RPMI8226 (cell line): ENCODE measurements around the gene RPS19BP1.
"Not testable (repeated sequence)": the region's sequence is repeated elsewhere in the genome, so short reads cannot be mapped to it uniquely, and the experiment has no call there.

Experiments
- DNase-seq: peaks from one replicate; pipeline ENCODE4 v3.0.0-alpha.2; 2015

Gene RPS19BP1

DNA sequence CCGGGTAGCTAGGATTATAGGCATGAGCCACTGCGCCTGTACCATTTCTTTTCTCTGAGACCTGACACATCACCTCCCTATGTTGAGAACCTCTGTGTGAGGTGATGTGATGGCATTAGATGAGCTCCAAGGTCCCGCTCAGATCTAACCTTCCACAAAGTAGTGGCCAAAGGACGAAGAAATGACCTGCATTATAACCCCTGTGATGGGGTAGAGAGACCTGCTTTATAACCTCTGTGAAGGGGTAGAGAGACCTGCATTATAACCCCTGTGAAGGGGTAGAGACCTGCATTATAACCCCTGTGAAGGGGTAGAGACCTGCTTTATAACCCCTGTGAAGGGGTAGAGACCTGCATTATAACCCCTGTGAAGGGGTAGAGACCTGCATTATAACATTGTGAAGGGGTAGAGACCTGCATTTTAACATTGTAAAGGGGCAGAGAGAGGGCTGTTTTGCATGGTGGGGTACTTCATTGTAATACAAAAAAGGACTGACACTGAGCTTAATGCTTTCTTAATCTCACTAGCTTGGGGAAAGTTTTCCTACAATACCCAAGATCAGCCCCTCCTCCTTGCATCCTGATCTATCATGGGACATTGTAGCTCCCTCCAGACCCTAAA is 21.9 kb downstream of the RPS19BP1 start:
- no peak for DNase-seq

DNA sequence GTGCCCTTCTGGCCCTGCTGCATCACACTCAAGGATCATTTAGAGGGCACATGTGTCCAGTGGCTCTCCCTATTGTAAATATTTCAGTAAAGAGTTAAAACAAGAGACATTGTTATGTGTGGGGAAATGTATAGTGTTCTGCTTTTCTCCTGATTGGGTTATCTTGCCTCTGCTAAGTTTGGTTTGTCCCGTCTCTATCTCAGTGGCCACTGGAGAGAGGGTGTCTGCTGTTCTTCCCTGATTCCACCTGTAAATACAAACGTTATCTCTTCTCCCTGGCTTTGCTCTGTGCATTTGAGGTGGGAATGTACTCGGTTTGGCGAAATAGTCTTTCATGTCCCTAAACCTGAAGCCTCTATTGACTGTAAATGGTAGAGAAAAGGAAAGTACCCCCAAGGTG is 24.2 kb downstream of the RPS19BP1 start:
- DNase-seq: no peak

DNA sequence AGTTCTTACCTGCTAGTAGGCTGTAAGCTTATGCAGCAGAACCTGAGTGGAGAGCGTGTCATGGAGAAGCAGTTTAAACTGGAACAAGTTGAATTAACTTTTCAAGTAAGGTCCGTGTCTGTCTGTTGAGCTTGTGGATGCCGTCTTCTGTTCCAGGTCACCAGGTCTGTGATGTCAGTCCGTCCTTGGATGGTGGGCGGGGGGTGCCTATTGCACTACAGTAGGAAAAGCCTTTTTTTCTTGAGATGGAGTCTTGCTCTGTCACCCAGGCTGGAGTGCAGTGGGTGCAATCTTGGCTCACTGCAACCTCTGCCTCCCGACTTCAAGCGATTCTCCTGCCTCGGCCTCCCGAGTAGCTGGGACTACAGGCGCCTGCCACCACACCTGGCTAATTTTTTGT is 25.5 kb downstream of the RPS19BP1 start:
- not testable (repeated sequence) for DNase-seq

DNA sequence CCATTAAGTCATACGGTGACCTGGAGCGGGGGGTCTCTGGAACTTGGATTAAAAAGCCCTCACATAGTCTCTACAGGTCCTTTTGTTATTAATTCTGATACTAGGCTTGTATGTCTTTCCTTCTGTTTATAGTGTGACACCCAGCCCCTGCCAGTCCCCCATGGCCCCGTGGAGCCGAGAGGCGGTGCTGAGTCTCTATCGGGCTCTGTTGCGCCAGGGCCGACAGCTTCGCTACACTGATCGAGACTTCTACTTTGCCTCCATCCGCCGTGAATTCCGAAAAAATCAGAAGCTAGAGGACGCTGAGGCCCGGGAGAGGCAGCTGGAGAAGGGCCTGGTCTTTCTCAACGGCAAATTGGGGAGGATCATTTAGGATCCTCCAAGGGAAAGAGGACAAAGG is 28.5 kb downstream of the RPS19BP1 start:
- no peak for DNase-seq

DNA sequence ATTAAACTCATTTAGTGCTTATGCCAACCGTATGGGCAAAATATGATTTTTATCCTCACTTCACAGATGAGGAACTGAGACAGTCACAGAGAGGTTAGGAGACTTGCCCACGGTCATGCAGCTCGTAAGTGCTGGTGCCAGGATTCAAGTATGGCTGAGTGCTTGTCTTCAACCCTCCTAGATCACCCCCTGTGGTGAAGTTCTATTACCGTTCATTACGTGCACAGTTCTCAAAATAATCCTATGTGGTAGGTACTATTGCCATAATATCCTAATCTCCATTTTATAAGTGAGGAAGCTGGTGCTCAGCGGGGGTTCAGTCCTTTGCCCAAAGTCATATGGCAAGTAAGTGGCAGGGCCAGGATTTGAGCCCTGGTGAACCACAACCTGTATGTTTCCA is 28.9 kb downstream of the RPS19BP1 start:
- peak; percentile 47 for DNase-seq

DNA sequence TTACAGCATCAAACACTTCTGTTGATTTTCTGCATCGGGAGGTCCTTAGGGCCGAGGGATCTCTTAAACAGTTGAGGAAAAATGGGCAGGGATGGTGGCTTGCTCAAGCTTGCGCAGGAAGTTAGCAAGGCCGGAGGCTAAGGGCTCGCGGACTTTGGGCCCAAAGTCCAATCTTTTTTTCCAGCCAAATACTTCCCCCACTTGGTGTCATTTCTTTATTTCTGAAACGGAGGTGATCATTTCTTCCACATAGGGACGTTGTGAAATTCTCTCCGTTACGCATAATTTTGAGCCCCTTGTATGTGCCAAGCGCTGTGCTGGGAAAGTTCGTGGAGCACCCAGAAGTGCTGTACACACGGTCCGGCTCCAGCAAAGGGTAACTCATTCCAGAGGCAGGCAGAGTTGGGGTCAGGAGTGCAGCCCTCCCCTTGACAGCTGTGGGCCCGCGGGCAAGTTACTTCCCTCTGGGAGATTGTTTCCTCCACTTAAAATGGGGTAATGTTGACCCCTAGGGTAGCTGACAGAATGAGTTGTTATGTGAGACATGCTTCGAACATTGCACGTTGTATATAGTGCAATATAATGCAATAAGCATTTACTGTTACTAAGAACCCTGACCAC is 29.6 kb downstream of the RPS19BP1 start:
- no peak for DNase-seq

DNA sequence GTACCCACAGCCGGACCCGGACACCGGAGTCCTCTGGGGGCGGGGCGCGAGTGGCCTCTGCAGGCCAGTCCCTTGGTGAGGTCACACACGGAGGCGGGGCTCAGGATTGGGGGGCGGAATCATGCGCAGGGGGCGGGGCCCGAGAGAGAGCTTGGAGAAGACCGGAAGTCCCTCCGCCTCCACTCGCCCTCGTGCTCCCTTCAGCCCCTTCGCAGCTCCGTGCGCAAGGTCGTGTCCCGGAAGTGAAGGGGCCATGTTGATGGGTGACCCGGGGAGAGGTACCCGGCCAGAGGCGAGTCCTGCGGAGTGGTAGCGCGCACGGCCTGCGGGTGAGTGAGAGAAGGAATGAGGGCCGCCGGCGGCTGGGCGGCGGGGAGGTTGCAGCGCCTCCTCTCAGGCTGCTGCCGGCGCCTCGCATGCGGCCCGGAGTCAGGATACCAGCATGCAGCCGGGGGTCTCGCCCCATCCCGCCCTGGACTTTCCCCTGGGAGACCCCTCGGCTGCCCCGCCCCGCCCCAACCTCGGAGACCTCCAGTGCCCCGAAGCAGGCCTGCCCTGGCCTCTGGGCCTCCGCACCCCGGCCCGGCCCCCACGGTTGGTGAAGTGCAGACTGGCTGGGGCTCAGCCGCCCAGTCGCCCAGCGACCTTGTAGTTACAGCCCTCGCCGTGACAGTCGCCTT is 30.3 kb downstream of the RPS19BP1 start, which contains the start of gene MIEF1:
Gene MIEF1, plus strand, starts transcription at position 182 of the 680 bp plus-strand sequence. CDS start 9,005 bp downstream, outside the sequence.
- DNase-seq: peak; percentile 98

DNA sequence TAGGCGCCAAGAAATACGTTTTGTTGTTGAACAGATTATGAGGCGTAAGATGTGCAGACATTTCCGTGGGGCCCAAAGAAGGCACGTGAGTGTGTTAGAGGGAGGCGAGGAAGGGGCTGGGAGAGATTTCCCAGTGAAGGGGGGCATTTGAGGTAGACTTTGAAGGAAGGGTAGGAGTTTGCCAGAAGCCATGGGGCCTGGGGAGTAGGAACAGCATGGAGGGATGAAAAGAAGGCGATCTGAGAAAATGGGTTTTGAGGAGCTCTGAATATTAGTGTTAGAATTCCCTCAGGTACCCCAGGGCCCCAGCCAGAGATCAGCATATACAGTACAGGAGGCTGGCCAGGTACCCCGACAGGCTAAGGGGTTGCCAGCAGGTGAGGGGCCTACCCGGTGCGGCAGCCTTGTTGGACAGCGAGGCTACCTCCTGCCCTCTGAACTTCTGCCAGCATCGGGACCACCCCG is 30.9 kb downstream of the RPS19BP1 start:
- no peak for DNase-seq

DNA sequence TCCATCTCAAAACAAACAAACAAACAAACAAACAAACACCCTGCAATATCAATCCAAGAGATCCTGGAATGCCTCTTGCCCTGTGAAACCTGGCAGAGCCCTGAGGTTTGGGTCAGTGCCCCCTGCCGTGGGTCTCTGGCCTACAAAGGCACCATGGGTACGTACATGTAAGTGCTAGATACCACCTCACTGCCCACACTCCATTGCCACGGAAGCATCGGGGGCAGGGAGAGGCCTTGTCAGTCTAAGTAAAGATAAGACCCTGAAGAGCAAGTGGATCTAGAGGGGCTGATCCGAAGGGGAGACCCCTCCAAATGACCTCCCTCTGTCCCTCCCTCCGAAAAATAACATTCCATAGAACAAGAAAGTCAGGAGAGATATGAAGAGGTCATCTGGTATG is 32.4 kb downstream of the RPS19BP1 start:
- no peak for DNase-seq

DNA sequence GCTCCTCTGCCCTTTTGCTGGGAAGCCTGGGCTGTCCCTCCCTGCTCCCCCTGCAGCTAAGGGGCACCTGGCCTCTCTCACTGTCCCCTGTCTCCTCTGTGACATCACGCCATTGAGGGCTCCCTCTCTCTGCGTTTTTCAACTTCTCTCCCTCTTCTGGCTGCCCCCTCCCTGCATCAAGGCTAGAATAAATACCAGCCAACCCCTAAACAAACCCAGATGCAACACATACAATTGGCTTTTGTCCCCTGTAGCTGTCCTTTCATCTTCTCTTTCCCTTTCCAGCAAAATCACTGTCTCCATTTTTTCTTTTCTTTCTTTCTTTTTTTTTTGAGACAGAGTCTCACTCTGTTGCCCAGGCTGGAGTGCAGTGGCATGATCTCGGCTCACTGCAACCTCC is 33.7 kb downstream of the RPS19BP1 start:
- no peak for DNase-seq

DNA sequence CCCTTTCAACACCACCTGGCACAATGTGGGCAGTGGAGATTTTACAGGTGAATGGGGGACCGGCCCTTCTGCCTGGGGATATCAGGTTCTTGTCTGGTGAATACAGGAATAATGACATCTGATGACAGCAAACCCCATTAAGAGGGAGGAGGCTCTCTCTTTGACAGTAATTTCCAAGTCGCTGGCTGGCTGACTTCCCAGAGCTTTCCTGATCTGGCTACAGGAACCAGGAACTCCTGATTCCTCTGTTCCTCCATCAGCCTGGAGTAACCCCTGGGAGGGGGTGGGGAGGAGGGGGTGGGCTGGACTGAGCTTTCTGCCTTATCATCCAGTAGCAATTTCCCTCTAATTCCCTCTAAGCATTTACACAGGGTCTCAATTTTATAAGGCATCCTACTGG is 34.2 kb downstream of the RPS19BP1 start:
- no peak for DNase-seq

DNA sequence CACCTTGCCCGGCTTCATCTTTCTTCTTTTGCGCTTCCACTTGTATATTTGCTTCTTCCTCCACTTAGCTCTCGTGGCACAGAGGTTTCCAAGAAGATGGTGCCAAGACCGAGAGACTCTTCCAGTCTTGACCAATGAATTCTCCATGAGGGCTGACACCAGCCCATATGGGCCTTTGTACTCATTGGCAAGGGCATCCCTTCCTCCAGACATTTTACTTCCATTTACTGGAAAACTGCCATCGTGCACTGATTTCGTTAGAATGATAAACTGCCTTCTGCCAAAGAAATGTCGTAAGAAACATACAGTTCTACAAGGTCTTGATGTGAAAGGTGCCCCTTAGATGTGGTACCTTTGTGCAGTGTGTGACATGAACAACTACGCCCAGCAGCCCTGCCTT is 35.1 kb downstream of the RPS19BP1 start:
- no peak for DNase-seq

DNA sequence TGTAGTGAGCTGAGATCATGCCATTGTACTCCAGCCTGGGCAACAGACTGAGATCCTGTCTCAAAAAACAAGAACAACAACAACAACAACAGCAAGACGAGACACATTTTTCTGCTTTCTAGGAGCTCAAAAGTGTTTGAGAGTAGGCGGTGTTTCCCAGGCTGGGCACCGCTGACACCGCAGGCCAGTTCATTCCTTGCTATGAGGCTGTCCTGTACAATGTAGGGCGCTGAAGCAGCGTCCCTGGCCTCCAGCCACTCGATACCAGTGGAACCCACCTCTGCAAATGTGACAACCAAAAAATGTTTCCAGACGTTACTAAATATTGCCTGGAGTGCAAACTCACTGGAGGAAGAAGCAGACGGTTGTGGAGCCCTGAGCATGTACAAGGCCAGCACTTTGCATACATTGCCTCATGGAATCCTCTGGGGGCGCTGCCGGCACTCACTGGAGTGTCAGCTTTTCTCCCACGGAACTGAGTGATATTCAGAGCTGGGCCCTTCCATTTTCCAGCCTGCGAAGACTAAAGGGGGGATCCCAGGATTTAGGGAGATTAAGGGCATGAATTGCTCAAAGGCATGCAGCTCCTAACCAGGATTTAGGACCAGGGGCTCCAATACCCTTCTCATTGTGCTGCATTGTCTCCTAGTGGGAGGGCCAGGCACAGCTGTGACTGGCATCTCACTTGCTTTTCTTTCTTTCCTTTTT is 36.3 kb downstream of the RPS19BP1 start:
- DNase-seq: peak; percentile 82

DNA sequence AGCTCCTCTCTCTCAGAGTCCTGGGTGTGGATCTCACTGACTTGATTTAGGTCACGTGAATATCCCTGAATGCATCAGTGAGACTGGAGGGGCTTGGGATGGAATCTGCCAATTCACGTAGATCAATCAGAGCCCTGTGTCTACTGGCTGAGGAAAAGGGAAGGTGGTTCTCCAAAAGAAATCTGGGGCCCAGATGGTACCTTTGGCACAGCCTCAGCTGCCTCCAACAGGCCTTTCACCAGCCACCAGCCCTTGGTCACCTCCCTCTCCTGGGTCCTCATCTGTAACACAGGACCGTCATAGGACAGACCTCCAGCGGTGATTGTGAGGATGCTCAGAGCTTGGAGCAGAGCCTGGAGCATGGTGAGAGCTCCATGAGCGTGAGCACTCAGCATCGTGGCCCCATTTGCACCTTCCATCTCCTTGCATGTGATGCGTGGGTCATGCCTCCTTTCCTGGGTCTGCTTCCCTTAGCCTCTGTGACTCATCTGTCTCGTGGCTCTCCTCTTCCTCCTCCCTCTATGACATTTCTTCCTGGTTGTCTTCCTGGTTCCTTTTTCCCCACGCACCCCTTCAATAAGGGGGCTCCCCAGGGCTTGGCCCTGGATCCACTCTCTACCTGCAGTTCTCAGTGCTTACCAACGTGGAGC is 38.0 kb downstream of the RPS19BP1 start:
- DNase-seq: no peak

DNA sequence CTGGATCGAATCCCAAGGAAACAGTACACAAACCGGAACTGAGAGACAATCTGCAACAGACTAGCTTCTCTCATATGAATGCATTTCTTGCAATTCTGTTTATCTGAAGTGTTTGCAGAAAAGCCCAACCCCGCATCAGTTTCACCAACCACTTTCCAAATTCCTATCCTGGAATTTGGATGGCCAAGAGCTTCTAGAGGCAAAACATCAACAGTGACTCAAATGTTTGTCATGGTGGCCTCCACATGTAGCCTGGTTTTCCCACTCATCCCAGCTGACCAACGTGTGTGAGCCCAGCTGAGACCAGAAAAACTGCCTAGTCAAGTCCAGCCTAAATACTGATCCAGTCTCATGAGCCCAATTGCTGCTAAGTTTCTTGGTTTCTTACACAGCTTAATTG is 38.8 kb downstream of the RPS19BP1 start:
- DNase-seq: no peak

DNA sequence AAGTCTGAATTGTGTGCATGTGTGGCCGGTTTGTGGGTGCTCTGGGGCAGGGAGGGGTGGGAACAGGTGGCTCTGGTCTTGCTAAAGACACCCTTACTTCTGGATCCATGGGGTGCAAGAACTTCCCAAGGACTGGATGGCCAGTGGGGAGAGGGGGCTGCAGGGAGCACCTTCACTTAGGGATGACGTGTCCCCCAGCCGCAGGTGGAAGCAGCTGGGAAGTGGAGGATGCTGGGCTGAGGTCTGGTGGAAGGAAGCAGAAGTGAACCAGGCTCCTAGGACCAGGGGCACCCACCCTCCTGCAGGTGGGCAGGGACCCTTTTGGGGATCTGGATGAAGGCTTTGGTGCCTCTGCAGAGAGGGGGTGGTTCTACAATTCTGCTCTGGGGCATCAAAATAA is 40.4 kb downstream of the RPS19BP1 start:
- DNase-seq: no peak

DNA sequence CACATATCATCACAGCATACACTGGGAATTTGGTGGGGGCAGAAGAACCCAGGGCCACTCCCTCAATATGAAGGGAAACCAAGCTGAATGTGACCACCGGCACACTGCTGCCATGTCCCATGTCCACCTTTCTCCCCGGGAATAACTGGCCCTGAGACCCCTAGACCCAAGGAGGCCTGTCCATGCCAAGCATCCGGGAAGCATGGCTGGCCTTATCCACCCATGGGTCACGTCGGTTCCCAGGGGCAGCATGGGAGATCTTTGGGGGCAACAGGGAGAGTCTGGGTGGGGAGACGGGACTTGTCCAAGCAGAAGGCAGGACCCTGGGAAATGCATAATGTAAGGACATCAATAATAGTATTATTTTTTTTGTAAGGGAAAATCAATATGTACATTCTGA is 40.9 kb downstream of the RPS19BP1 start:
- no peak for DNase-seq

DNA sequence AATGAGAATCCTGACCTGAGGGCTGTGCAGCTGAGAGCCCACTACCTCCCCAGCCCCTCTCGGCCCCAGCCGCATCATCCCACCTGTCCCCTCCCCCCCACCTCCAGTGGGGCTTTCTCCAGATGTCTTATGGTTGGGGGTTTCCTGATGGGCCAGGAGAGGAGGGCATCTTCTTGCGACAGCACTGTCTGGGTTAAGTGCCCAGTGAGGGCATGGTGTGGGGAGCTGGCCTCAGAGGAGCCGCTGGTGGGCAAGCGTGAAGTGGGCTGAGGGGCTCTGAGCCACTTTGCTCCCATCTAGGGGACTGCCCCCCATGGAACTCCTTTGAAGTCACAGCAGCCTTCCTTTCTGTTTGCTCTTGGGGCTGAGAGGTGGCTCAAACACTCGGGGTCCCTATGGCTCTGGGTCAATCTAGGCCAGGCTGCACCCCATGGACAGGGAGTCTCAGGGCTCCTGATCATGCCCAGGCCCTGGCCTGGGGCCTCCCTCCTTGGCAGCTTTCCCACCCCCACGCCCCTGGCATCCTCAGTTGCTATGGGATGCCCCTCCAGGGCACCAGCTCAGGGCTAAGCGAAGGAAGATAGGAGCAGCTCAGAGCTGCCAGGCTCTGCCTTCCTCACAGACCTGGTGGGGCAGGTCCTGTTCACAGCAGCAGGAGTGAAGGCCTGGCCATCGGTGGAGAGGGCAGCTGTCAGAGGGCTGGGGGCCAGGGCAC is 41.4 kb downstream of the RPS19BP1 start:
- DNase-seq: no peak

DNA sequence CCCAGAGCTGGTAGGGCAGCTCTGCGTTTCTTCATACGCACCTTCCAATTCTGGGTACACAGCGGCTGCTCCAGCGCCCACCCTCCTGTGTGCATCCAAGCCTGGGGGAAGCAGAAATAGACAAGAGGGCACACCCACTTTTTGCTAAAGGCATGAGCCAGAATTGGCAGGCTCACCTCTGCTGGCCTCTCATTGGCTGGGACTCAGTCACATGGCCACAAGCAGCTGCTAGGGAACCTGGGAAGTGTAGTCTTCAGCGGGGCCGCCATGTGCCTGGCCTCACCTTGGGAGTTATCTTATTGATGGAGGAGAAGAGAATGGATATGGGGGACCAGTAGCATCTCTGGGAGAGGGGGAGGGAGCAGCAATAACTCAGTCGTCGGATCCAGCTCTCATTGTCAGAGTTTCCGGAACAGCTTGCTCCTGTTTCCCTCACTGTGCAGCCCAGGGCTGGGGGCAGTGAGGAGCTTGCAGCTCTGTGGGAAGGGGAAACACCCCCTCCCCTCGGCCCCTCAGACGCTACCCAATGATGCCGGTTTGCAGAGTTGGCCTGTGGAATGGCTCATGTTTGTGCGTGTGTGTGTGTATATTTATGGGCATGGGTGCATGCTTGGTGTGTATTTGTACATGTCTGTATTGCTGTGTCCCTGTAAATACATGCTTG is 42.3 kb downstream of the RPS19BP1 start:
- peak; percentile 90 for DNase-seq

DNA sequence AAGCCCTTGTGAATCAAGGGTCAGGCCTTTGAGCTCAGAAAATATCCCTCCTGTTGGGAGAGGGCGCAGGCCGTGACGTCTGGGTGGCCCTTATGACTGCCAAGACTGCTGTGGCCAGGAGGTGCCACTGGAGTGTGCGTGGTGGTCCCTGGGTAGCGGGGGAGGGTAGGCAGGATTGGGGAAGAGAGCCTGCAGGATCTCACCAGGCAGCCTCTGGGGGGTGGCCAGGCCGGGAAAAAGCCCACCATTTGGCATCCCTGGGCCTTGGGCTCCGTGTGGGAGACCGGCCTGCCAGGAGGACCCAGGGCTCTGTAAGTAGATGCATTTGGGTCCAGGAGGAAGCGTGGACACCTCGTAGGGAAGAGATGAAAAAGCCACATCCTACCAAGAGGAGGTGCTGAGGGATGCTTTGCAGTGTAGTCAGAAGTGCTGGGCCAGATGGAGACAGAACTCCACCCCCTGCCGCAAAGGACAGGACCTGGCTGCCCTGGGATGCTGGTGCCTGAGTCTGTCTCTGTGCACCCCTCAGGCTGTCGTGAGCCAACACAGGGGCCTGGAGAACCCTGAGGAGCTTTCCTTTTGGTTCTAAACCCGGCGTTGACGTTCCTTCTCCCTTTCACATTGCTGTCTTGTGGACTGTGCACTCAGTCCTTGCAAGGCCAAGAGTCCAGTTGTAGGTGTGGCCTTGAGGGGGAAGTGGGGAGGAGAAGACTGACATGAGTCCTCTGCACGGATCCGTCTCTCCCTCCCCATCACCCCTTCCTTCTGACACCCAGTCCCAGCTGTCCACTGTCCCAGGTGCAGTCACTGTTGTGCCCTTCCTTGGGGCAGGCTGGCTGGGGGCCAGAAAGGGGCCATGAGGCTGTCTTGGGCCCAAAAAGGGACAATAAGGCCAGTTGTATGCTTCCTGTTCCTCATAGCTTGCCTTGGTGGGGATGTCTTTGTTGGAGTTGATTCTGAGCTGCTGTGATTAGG is 43.2 kb downstream of the RPS19BP1 start:
- DNase-seq: peak; percentile 48
